HG02884 (cell line): ENCODE results near the gene ZNF543.
"Not testable (repeated sequence)": the region's sequence is repeated elsewhere in the genome, so short reads cannot be mapped to it uniquely, and the experiment has no call there.

Experiments used
- ATAC-seq: cut with Tn5 transposase; IDR thresholded peaks from one replicate; pipeline ENCODE4 v1.9.1; 2021; ENCODE audit warnings: mild to moderate bottlenecking, moderate library complexity; ENCODE audit not compliant: unreplicated experiment

ZNF543 gene

GRCh38 chr19:57320180-57321084 is at the start of gene ZNF543:
Gene ZNF543, plus strand, starts transcription at chr19:57320472. Its CDS starts 382 bp downstream, at chr19:57320854.
- ATAC-seq = peak; percentile 98

DNA sequence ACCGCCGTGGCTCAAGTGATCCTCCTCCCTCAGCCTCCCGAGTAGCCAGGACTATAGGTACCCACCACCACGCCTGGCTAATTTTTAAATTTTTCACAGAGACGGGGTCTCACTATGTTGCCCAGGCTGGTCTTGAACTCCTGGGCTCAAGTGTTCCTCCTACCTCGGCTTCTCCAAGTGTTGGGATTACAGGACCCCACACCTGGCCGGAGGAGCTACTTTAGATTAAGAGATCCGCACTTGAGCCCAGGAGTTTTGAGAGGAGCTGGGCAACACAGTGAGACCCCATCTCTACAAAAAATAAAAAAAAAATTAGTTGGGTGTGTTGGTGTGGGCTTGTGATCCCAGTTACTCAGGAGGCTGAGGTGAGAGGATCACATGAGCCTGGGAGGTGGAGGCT is 49.0 kb upstream of the ZNF543 start:
- ATAC-seq = no peak

DNA sequence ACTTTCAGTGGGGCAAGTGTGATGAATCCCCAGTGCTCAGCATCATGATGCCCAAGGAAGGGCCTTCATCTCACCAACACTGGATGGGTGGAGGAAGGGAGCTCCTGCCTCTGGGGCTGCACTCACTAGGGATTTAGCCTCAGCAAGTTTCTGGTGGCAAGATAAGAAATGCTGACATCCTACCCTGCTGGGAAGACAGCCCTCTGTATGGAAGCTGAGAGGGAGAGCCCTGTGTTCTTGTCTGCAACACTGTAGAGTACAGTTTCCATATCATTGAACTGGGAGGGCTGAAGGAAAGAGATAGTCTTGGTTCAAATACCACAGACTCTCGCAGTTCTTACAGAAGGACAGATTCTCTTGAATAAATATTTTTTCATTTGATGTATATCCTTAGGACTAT is 47.3 kb upstream of the ZNF543 start:
- ATAC-seq = no peak

GRCh38 chr19:57276430-57276829 is 43.8 kb upstream of the ZNF543 start:
- no peak for ATAC-seq

DNA sequence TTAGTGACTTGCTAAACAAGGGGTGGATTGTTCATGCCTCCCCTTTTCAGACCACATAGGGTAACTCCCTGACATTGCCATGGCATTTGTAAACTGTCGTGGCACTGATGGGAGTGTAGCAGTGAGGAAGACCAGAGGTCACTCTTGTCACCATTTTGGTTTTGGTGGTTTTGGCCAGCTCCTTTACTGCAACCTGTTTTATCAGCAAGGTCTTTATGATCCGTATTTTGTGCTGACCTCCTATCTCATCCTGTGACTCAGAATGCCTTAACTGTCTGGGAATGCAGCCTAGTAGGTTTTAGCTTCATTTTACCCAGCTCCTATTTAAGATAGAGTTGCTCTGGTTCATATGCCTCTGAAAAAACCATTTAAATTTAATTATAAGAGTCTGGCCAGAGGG is 41.8 kb upstream of the ZNF543 start:
- ATAC-seq = not testable (repeated sequence)

GRCh38 chr19:57279418-57280164 is 40.7 kb upstream of the ZNF543 start:
- peak; percentile 64 for ATAC-seq

DNA sequence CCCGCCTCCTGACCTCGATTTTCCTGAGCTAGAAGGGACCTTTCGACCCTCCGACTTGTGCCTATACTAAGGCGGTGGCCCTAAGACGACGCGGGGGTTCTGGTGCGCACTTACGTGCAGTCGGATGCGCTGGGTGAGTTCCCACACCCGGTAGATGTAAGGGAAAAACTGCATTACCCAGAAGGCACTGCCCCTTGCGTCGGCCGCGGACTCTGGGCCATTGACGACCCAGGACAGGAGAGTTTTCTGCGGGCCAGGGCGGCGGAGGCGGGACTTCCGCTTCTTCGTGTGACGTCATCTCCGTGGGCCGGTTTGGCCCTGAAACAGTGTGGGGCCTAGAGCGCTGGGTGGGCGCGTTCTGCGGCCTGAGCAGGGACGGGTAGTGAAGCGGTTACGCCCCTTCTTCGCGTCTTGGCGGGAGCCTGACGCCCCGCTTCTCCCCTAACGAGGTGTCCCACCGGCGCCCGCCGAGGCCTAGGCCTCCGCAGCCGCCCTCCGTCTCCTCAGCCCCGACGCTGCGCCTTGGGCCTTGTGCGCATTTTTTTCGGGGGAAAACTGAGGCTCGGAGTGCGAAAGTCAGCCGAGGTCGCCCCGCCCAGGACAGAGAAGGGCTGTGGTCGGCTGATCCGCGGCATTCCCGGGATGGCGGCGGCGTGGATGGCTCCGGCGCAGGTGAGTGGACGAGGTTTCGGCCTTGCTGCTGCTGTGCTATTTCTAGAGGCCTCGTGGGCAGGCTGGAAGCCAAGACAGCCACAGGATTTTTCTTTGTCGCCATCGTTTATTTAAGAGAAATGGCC is 39.9 kb upstream of the ZNF543 start, which contains the start of gene ZNF460:
TSS of gene ZNF460 (plus strand) at position 321 of the 797 bp plus-strand sequence. CDS start at position 643, 322 bp downstream.
- ATAC-seq = peak; percentile 63

DNA sequence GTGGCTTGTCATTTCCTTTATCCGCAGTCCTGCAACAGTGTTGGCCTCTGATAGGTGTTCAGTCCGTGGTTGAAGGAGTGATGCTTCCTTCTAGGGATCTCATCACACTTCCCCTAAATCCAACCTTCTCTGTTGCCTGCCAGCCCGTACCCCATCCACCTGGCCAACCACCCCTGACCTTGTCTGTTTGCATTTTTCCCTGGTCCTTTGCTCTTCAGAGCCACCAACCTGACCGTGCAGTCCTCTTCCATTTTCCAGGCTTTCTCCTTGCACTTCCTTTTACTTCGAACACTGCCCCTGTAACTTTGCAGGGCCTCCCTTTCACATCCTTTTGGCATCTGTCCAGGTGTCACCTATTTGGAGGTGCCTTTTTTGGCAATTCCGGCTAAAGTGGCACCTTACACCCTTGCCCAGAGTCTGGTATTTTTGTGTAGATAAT is 39.3 kb upstream of the ZNF543 start:
- ATAC-seq = no peak

- ATAC-seq = no peak
Measured at GRCh38 chr19:57282011-57282643, 38.1 kb upstream of the ZNF543 start.

DNA sequence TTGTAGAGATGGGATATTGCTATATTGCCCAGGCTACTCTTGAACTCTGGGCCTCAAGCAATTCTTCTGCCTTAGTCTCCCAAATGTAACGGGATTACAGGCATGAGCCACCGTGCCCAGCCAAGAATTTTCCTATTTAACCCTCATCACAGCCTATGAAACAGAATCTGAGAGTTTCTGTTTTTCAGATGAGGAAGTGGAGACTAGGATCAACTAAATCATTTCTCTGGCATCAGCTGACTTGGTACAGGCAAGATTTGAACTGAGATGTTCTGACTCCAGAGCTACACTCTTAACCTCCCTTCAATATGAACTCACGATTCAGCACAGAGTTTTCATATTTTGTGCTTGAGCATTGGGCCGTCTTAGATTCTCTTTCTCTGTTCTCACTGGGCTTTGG is 31.9 kb upstream of the ZNF543 start:
- no peak for ATAC-seq

DNA sequence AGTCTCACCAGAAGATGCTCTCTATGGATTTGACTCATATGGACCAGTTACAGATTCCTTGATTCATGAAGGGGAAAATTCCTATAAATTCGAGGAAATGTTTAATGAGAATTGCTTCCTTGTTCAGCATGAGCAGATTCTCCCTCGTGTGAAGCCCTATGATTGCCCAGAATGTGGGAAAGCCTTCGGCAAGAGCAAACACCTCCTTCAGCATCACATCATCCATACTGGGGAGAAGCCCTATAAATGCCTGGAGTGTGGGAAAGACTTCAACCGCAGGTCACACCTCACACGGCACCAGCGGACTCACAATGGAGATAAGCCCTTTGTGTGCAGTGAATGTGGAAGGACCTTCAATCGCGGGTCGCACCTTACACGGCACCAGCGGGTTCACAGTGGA is 29.3 kb upstream of the ZNF543 start:
- ATAC-seq = no peak

DNA sequence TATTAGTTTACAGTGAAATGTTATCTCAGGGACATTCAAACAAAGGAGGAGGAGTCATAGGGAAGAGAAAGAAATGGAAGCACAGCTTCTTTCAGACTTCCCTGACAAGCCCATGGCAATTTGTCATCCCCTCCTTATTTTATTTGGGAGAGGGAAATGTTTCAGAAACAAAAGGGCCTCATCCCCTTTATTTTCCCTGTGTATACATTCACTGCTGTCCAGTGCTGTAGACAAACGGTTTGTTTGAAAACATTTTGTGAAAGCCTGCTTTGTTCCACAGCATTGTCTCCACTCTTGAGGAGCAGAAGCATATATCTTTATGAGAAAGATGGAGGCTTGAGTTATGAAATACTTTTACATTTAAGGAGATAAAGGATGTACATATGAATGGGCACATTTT is 27.7 kb upstream of the ZNF543 start:
- no peak for ATAC-seq

DNA sequence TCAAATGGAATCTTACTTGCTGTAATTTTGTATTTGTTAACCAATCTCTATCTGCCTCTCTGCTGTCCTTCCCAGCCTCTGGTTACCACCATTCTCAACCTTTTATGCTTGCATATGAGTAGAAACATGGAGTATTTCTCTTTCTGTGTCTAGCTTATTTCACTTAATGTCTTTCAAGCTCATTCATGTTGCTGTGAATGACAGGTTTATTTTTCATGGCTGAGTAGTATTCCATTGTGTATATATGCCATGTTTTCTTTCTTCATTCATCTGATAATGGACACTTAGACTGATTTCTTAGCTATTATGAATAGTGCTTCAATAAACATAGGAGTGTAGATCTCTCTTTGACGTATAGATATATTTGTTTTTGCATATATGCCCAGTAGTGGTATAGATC is 26.6 kb upstream of the ZNF543 start:
- ATAC-seq = no peak

- ATAC-seq = no peak
Measured at GRCh38 chr19:57302020-57302465, 18.2 kb upstream of the ZNF543 start.

GRCh38 chr19:57302727-57303401 is 17.4 kb upstream of the ZNF543 start:
- no peak for ATAC-seq

GRCh38 chr19:57305056-57305455 is 15.2 kb upstream of the ZNF543 start:
- no peak for ATAC-seq

DNA sequence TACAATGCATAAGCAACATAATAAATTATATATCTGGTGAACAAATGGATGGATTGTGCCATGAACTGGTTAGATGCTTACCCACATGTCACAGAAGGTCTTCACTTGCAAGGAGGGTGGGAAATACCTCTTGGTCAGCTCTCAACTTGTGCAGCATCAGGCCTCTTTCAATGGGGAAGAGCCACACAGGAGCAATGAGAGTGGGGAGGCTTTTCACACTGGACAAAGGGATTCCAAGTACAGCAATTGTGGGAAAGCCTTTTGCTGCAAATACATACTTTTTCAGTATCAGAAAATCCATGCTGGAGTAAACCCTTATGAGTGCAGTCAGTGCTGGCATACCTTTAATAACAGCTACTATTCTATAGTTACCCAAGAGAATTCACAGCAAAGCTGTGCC is 11.8 kb upstream of the ZNF543 start:
- no peak for ATAC-seq

DNA sequence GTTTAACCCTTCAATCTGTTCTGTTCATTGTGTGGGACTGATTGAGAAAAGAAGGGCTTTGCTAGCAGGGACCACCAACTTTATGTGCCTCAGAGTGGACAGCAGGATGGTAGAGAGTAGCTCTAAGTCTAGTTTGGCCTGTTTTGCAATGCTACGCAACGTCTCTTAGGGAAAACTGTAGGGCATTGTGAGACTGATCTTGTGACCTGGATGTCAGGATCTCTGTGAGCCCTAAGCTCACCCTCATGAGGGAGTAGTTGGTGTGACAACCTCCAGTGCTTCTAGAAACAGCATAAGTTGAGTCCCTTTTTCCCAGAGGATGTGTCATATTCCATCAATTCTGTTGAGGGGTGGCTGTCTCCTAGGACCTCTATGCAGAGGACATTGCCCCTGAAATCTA is 9.5 kb upstream of the ZNF543 start:
- no peak for ATAC-seq

DNA sequence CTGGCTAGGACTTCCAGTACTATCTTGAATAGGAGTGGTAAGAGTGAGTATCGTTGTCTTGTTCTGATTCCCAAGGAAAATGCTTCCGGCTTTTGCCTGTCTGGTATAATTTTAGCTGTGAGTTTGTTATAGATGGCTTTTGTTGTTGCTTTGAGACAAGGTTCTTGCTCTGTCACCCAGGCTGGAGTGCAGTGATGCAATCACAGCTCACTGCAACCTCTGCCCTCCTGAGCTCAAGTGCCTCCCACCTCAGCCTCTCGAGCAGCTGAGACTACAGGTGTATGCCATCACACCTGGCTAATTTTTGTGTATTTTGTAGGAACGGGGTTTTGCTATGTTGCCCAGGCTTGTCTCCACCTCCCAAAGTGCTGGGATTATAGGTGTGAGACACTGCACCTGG is 6.1 kb upstream of the ZNF543 start:
- no peak for ATAC-seq

DNA sequence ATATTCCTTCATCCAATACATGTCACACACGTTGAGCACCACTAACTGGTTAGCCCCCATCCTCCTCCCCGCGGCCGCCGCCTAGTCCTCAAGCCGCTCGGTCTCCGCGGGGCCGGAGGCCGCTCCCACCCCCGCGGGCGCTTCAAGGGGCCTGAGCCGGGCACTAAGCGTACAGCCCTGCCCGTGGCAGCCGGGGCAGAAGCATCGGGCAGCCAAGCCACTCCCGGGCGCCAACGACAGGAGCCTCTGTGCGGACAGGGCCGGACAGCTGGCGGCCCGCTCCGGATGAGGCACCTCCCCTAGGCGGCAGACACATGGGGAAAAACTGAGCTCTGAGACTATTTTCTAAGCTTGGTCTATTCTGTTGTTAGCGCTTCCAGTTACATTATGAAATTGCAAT is 2.8 kb upstream of the ZNF543 start:
- no peak for ATAC-seq
